ENCODE measurements around the gene OR2S2. TPM values are rescaled to one million over a fixed set of nuclear protein-coding genes. Genes with fewer than 3 reads are reported as not detected.

Gene OR2S2
- total RNA-seq, 1 experiment from 2014 or later = not detected

DNA sequence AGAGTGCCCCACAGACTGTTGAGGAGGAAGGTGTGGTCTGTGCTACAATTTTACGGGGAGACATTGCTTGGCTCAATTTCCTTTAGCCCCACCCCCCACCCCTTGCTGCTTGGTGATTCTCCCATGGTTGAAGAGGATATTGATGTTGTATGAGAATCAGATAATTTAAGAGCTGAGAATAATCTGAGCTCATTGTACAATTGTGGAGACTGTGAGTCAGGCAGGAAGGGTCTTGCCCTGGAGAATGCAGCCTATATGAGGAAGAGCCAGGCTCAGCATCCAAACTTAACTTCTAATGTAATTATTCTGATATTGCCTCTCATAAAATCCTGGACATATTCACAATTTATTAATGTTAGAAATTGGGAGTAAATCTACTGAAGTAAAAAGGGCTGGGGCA is 26.1 kb upstream of the OR2S2 start:
- no peak overlapping the region for H3K4me3 ChIP-seq (ENCODE audit: low read depth, low read length, poor library complexity, severe bottlenecking)
- no TSS peak for BruUV-seq (replicated peaks)
- CTCF ChIA-PET = no interaction called here
- intact Hi-C loops (cut with micrococcal nuclease; ENCODE audit: unreplicated experiment) = no loop called here
- H3K27me3 ChIP-seq (replicated peaks; ENCODE audit: insufficient read depth, low read depth, low read length, poor library complexity) = peaks cover 81% of the 10 kb centered on the region
- H3K9me3 ChIP-seq (ENCODE audit: low read depth, low read length, poor library complexity, severe bottlenecking) = no peaks in the 10 kb centered on the region
- no peak overlapping the region for H3K27ac ChIP-seq (ENCODE audit: low read depth, low read length, poor library complexity, severe bottlenecking)
- H3K4me1 ChIP-seq (ENCODE audit: insufficient read depth, low read length, poor library complexity, severe bottlenecking) = no peaks in the 10 kb centered on the region
- POLR2A ChIA-PET (ENCODE audit: low non-redundant PET) = no interaction called here
- DNase-seq (ENCODE audit: low spot score) = no peak
- TF ChIP-seq EZH2 (IDR thresholded peaks at IDR 0.05; ENCODE audit: borderline replicate concordance, low read depth, low read length, poor library complexity, severe bottlenecking) = no peak
- TF ChIP-seq, protein P1, sequence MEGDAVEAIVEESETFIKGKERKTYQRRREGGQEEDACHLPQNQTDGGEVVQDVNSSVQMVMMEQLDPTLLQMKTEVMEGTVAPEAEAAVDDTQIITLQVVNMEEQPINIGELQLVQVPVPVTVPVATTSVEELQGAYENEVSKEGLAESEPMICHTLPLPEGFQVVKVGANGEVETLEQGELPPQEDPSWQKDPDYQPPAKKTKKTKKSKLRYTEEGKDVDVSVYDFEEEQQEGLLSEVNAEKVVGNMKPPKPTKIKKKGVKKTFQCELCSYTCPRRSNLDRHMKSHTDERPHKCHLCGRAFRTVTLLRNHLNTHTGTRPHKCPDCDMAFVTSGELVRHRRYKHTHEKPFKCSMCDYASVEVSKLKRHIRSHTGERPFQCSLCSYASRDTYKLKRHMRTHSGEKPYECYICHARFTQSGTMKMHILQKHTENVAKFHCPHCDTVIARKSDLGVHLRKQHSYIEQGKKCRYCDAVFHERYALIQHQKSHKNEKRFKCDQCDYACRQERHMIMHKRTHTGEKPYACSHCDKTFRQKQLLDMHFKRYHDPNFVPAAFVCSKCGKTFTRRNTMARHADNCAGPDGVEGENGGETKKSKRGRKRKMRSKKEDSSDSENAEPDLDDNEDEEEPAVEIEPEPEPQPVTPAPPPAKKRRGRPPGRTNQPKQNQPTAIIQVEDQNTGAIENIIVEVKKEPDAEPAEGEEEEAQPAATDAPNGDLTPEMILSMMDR (conservative IDR thresholded peaks at IDR 0.05; ENCODE audit: low read depth, low read length) = no peak
- no peaks in the 10 kb centered on the region for H3K36me3 ChIP-seq (ENCODE audit: insufficient read depth, low read length, poor library complexity, severe bottlenecking)

DNA sequence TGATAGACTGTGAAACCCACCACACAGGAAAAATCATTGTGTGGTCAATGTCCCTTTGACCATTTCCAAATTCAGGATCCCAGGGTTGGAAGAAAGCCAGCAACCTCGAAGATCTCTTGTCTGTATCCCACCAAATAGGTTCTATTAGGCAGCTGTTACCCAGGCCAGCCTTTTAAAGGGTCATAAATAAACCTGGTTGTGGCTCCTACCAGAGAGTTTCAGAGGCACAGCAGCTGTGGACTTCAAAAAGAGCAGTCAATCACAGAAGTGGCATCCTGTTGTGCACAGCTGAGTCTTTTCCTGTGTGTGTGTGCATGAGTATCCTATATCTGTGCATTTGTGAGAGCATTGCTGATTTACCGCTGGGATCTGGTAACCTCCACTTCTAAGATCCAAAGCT is 23.7 kb upstream of the OR2S2 start:
- CTCF ChIA-PET = no interaction called here
- no peaks in the 10 kb centered on the region for H3K9me3 ChIP-seq (ENCODE audit: low read depth, low read length, poor library complexity, severe bottlenecking)
- no peaks in the 10 kb centered on the region for H3K4me1 ChIP-seq (ENCODE audit: insufficient read depth, low read length, poor library complexity, severe bottlenecking)
- peak; percentile 49 for DNase-seq (ENCODE audit: low spot score)
- TF ChIP-seq, protein P1 (conservative IDR thresholded peaks at IDR 0.05; ENCODE audit: low read depth, low read length) = no peak
- no peak for TF ChIP-seq EZH2 (IDR thresholded peaks at IDR 0.05; ENCODE audit: borderline replicate concordance, low read depth, low read length, poor library complexity, severe bottlenecking)
- BruUV-seq (replicated peaks) = no TSS peak
- H3K36me3 ChIP-seq (ENCODE audit: insufficient read depth, low read length, poor library complexity, severe bottlenecking) = no peaks in the 10 kb centered on the region
- POLR2A ChIA-PET (ENCODE audit: low non-redundant PET) = interaction anchor here (0.6 kb wide), 1 partner anchor 52 kb away, joined by 4 read pairs; no protein-coding TSS in a partner anchor
- intact Hi-C loops (cut with micrococcal nuclease; ENCODE audit: unreplicated experiment) = no loop called here
- H3K27ac ChIP-seq (ENCODE audit: low read depth, low read length, poor library complexity, severe bottlenecking) = no peak overlapping the region
- H3K4me3 ChIP-seq (ENCODE audit: low read depth, low read length, poor library complexity, severe bottlenecking) = no peak overlapping the region
- H3K27me3 ChIP-seq (replicated peaks; ENCODE audit: insufficient read depth, low read depth, low read length, poor library complexity) = peaks cover 89% of the 10 kb centered on the region

DNA sequence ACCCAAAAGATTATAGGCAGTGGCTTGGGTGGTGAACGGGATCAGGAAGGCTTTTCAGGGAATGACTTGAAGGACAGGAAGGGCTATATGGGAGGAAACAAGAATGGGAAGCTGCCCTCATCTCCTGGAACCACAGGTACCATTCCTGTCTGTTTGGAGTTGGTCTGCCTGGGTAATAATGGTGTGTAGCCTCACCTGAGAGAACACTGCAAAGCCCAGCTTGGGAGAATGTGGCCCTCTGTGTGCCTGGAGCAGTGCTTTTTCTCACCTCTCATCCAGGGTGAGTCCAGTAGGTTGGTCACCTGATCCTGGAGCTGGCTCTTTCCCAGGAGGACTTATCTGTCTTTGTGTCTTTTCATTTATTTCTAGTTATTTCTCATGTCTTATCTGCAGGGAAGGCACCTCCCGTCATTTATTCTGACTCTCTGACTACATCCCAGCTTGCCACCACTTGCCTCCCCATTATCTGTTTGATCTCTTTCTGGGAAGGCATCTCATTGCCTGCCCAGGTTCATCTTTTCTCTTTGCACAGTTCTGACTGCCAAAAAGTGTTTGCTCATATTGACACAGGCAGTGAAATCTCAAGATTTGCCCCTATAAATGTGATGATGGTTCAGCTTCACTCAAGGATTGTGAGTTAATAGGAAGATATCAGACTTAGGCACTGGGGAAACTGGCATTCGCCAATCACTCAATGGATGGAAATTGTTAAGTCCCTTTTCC is 22.5 kb upstream of the OR2S2 start:
- H3K27ac ChIP-seq (ENCODE audit: low read depth, low read length, poor library complexity, severe bottlenecking) = no peak overlapping the region
- H3K27me3 ChIP-seq (replicated peaks; ENCODE audit: insufficient read depth, low read depth, low read length, poor library complexity) = peaks cover 86% of the 10 kb centered on the region
- TF ChIP-seq, protein P1 (conservative IDR thresholded peaks at IDR 0.05; ENCODE audit: low read depth, low read length) = no peak
- no peak for TF ChIP-seq EZH2 (IDR thresholded peaks at IDR 0.05; ENCODE audit: borderline replicate concordance, low read depth, low read length, poor library complexity, severe bottlenecking)
- ChIA-PET CTCF (no interaction called here), POLR2A (ENCODE audit: low non-redundant PET) (no interaction called here)
- no peak overlapping the region for H3K4me3 ChIP-seq (ENCODE audit: low read depth, low read length, poor library complexity, severe bottlenecking)
- no peaks in the 10 kb centered on the region for H3K4me1 ChIP-seq (ENCODE audit: insufficient read depth, low read length, poor library complexity, severe bottlenecking)
- intact Hi-C loops (cut with micrococcal nuclease; ENCODE audit: unreplicated experiment) = no loop called here
- no TSS peak for BruUV-seq (replicated peaks)
- no peaks in the 10 kb centered on the region for H3K36me3 ChIP-seq (ENCODE audit: insufficient read depth, low read length, poor library complexity, severe bottlenecking)
- peaks cover under 1% of the 10 kb centered on the region for H3K9me3 ChIP-seq (ENCODE audit: low read depth, low read length, poor library complexity, severe bottlenecking)
- no peak for DNase-seq (ENCODE audit: low spot score)

Measured in A673 (cell line).